ENCODE data around the gene SAMD4B. TPM values are rescaled to one million over a fixed set of nuclear protein-coding genes. Genes with fewer than 3 reads are reported as not detected.

The SAMD4B gene
- total RNA-seq, 3 donors from 2014 or later = 57.4 to 65.2 (median 59.7) TPM

DNA sequence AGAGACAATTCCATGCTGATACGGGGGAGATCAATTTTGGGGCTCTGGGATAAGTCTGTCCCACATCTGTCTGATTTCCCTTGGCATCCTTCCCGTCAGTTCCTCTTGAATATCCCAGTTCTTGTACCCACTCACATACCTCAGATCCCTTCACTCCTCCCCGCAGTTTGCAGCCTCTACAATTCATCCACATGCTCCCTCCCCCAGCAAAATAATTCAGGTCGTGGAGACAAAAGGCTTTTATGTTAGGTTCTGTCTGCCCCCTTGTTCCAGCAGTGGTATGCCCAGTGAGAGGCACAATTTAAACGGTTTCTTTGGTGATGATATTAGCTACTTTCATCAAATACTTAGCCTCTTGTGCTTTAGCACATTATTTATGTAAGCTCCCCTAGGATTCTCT is 83.9 kb downstream of the SAMD4B start:
- no peak for DNase-seq (ENCODE audit: low spot score in 2 of 2)
- Histone ChIP-seq H3K27ac (no peak overlapping the region), H3K9me3 (no peaks in the 10 kb centered on the region), H3K4me1 (peaks cover 0 to 5% of the 10 kb centered on the region in 2 donors), H3K4me3 (no peak overlapping the region), H3K36me3 (no peaks in the 10 kb centered on the region), H3K27me3 (no peaks in the 10 kb centered on the region)
- intact Hi-C loops (cut with DNase I; ENCODE audit: low total_unique reads) = no loop called here
- no peak for TF ChIP-seq POLR2A (IDR thresholded peaks at IDR 0.05)
- TF ChIP-seq, protein P1, sequence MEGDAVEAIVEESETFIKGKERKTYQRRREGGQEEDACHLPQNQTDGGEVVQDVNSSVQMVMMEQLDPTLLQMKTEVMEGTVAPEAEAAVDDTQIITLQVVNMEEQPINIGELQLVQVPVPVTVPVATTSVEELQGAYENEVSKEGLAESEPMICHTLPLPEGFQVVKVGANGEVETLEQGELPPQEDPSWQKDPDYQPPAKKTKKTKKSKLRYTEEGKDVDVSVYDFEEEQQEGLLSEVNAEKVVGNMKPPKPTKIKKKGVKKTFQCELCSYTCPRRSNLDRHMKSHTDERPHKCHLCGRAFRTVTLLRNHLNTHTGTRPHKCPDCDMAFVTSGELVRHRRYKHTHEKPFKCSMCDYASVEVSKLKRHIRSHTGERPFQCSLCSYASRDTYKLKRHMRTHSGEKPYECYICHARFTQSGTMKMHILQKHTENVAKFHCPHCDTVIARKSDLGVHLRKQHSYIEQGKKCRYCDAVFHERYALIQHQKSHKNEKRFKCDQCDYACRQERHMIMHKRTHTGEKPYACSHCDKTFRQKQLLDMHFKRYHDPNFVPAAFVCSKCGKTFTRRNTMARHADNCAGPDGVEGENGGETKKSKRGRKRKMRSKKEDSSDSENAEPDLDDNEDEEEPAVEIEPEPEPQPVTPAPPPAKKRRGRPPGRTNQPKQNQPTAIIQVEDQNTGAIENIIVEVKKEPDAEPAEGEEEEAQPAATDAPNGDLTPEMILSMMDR (IDR thresholded peaks at IDR 0.05) = no peak
- no peak for TF ChIP-seq POLR2AphosphoS5 (IDR thresholded peaks at IDR 0.05)

DNA sequence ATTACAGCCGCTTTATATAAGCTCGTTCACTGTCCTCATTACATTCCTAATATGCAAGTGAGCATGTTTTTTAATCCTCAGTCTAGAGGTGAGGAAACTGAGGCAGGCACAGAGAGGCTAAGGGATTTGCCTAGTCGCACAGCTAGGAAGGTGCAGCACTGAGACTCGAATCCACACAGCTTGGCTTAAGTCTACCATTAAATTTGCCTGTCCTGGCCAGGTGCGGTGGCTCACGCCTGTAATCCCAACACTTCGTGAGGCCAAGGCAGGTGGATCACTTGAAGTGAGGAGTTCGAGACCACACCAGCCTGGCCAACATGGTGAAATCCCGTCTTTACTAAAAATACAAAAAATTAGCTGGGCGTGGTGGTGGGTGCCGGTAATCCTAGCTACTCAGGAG is 85.5 kb downstream of the SAMD4B start:
- H3K36me3 ChIP-seq = peaks cover 3% of the 10 kb centered on the region
- DNase-seq (ENCODE audit: low spot score in 2 of 2) = no peak
- TF ChIP-seq, protein P1 (IDR thresholded peaks at IDR 0.05) = no peak
- TF ChIP-seq POLR2AphosphoS5 (IDR thresholded peaks at IDR 0.05) (no peak), POLR2A (IDR thresholded peaks at IDR 0.05) (no peak)
- H3K9me3 ChIP-seq = no peaks in the 10 kb centered on the region
- H3K4me3 ChIP-seq = no peak overlapping the region
- H3K27me3 ChIP-seq = no peaks in the 10 kb centered on the region
- peaks cover 0 to 5% of the 10 kb centered on the region in 2 donors for H3K4me1 ChIP-seq
- intact Hi-C loops (cut with DNase I; ENCODE audit: low total_unique reads) = no loop called here
- H3K27ac ChIP-seq = no peak overlapping the region

- Histone ChIP-seq H3K4me3 (peak overlapping the region in 1 of 3 donors; percentile 41), H3K9me3 (no peaks in the 10 kb centered on the region), H3K27me3 (no peaks in the 10 kb centered on the region), H3K27ac (peak overlapping the region; percentile 50 to 88), H3K4me1 (peaks cover 0 to 5% of the 10 kb centered on the region in 2 donors), H3K36me3 (peaks cover 7% of the 10 kb centered on the region)
- TF ChIP-seq, protein P1 (IDR thresholded peaks at IDR 0.05) = no peak
- peak in 2 of 3 donors; percentile 50 for TF ChIP-seq POLR2AphosphoS5 (IDR thresholded peaks at IDR 0.05)
- intact Hi-C loops (cut with DNase I; ENCODE audit: low total_unique reads) = no loop called here
- DNase-seq (ENCODE audit: low spot score in 2 of 2) = no peak
Measured at GRCh38 chr19:39428283-39429112, 86.3 kb downstream of the SAMD4B start.

DNA sequence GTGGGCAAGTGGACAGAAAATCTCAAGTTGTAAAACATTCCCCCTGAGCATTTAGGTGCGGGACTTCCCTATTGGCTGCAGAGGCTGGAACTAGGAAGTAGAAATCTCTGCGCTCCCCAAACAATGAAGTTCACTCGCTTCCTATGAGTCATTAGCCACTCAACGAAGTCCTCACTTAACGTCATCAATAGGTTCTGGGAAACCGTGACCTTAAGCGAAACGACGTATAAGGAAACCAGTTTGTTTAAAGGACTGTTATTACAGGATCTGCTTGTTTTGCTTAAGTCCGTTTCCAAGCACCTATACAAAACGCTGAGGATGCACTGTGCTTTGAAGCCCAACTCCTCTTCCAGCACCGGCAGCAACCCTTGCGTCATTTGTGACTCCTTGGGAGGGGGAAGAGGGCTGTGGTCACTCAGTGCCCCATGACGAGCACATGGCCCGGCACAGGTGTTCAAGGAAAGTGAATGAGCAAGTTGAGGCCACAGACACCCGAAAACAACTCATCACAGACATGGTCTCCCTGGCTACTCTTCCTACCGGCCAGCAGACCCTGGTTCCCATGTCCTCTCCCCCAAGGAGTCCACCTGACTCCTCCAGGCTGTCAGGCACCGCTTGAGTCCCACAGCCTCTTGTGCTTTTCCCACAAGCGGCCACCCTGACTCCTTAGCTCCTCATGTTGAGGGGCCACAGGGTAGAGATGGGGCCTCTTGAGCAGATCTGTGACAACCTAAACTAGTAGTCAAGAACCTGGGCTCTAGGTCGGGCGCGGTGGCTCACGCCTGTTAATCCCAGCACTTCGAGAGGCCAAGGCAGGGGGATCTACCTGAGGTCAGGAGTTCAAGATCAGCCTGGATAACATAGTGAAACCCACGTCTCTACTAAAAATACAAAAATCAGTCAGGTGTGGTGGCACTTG is 88.7 kb downstream of the SAMD4B start:
- H3K4me1 ChIP-seq = peaks cover 9 to 13% of the 10 kb centered on the region in 2 donors
- H3K9me3 ChIP-seq = no peaks in the 10 kb centered on the region
- TF ChIP-seq POLR2AphosphoS5 (IDR thresholded peaks at IDR 0.05) = peak in 2 of 3 donors; percentile 30 to 80
- TF ChIP-seq, protein P1 (IDR thresholded peaks at IDR 0.05) = no peak
- intact Hi-C loops (cut with DNase I; ENCODE audit: low total_unique reads) = no loop called here
- H3K27ac ChIP-seq = peak overlapping the region; percentile 43 to 89
- DNase-seq (ENCODE audit: low spot score in 2 of 2) = no peak
- H3K4me3 ChIP-seq = no peak overlapping the region
- no peaks in the 10 kb centered on the region for H3K27me3 ChIP-seq
- peaks cover 7% of the 10 kb centered on the region for H3K36me3 ChIP-seq

- peaks cover 7% of the 10 kb centered on the region for H3K36me3 ChIP-seq
- DNase-seq (ENCODE audit: low spot score in 2 of 2) = no peak
- no peak overlapping the region for H3K27ac ChIP-seq
- H3K4me1 ChIP-seq = peaks cover 9 to 19% of the 10 kb centered on the region in 2 donors
- no peak overlapping the region for H3K4me3 ChIP-seq
- TF ChIP-seq POLR2A (IDR thresholded peaks at IDR 0.05) (no peak), POLR2AphosphoS5 (IDR thresholded peaks at IDR 0.05) (no peak)
- TF ChIP-seq, protein P1 (IDR thresholded peaks at IDR 0.05) = no peak
- no peaks in the 10 kb centered on the region for H3K27me3 ChIP-seq
- intact Hi-C loops (cut with DNase I; ENCODE audit: low total_unique reads) = no loop called here
- no peaks in the 10 kb centered on the region for H3K9me3 ChIP-seq
Measured at GRCh38 chr19:39432677-39433025, 90.4 kb downstream of the SAMD4B start.
